ENCODE data around the gene DOCK1. TPM values are rescaled to one million over a fixed set of nuclear protein-coding genes. Genes with fewer than 3 reads are reported as not detected.

DOCK1 gene
- total RNA-seq, 4 donors from 2014 or later, result 4.3 to 6.0 (median 4.8) TPM

DNA sequence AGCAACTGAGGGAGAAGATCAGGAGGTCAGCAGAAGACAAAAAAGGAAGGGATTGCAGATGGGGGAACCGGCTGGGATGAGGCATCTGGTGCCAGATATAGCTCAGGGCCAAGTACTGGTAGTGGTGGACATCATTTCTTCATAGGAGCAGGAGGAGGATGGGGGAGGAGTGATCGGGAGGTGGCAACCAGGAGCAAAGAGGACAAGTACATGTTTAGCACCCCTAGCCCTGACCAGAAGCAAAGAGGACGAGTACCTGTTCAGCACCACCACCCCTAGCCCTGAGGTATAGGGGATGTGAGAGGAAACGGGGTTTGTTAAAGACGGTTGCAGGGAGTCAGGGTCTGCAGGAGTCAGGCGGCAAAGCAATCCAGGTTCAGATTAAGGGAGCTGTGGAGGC lies 559.3 kb downstream of the DOCK1 start:
- Histone ChIP-seq H3K27me3 (no peaks in the 10 kb centered on the region), H3K36me3 (no peaks in the 10 kb centered on the region), H3K4me3 (no peak overlapping the region), H3K9me3 (no peaks in the 10 kb centered on the region), H3K27ac (no peak overlapping the region), H3K4me1 (no peaks in the 10 kb centered on the region)
- in situ Hi-C loops (cut with MboI; ENCODE audit: low sequenced_read_pairs in 4 of 4) (no loop called here), intact Hi-C loops (cut with DNase I; ENCODE audit: low total_unique reads) (no loop called here)
- no peak for DNase-seq
- TF ChIP-seq POLR2A (IDR thresholded peaks at IDR 0.05), result no peak
- TF ChIP-seq, protein P1, sequence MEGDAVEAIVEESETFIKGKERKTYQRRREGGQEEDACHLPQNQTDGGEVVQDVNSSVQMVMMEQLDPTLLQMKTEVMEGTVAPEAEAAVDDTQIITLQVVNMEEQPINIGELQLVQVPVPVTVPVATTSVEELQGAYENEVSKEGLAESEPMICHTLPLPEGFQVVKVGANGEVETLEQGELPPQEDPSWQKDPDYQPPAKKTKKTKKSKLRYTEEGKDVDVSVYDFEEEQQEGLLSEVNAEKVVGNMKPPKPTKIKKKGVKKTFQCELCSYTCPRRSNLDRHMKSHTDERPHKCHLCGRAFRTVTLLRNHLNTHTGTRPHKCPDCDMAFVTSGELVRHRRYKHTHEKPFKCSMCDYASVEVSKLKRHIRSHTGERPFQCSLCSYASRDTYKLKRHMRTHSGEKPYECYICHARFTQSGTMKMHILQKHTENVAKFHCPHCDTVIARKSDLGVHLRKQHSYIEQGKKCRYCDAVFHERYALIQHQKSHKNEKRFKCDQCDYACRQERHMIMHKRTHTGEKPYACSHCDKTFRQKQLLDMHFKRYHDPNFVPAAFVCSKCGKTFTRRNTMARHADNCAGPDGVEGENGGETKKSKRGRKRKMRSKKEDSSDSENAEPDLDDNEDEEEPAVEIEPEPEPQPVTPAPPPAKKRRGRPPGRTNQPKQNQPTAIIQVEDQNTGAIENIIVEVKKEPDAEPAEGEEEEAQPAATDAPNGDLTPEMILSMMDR (IDR thresholded peaks at IDR 0.05 in 4 of 5, conservative IDR thresholded peaks at IDR 0.05 in 1 of 5), result no peak
- ATAC-seq, result no peak

DNA sequence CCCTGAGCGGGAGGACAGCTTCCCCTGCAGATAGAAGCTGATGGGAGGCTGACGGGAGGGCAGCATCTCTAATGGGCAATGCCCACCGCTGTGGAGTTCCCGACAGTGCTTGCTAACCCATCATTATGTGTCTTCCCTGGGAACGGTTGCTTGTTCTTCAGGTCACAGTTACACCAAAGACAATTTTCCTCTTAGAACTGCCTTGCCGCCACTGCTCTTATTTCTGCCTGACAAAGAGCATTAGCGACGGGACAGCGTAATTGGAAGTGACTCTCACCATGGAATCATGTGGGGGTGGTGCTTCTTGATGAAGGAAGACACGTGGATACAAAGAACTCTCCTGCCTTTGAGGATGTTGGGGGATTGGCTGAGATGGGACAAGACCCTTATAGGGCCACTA lies 562.6 kb downstream of the DOCK1 start:
- ATAC-seq (no peak), DNase-seq (no peak)
- H3K27ac ChIP-seq, result no peak overlapping the region
- no peaks in the 10 kb centered on the region for H3K9me3 ChIP-seq
- H3K4me1 ChIP-seq, result no peaks in the 10 kb centered on the region
- no peak for TF ChIP-seq POLR2A (IDR thresholded peaks at IDR 0.05)
- TF ChIP-seq, protein P1 (IDR thresholded peaks at IDR 0.05 in 4 of 5, conservative IDR thresholded peaks at IDR 0.05 in 1 of 5), result no peak
- H3K36me3 ChIP-seq, result no peaks in the 10 kb centered on the region
- intact Hi-C loops (cut with DNase I; ENCODE audit: low total_unique reads), result no loop called here
- H3K4me3 ChIP-seq, result no peak overlapping the region
- in situ Hi-C loops (cut with MboI; ENCODE audit: low sequenced_read_pairs in 4 of 4), result no loop called here
- H3K27me3 ChIP-seq, result no peaks in the 10 kb centered on the region

DNA sequence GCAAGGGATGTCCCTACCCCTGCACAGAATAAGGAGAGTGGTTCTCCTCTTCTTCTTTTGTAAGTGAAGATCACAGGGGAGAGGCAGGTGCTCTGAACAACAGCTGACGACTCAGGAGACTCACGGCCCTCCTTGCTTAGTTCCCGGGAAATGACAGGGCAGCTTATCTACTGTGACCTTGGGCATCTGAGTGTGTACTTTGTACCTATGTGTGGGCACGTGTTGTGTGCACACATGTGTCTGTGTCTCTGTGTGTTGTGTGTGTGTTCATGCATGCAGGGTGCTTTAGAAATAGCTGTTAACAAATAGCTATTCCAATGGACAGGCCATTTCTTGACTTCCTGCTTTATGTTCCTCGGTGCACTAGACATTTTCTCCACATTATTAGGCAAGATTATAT lies 563.4 kb downstream of the DOCK1 start:
- Histone ChIP-seq H3K36me3 (no peaks in the 10 kb centered on the region), H3K4me1 (no peaks in the 10 kb centered on the region), H3K27me3 (no peaks in the 10 kb centered on the region), H3K27ac (no peak overlapping the region), H3K4me3 (no peak overlapping the region), H3K9me3 (no peaks in the 10 kb centered on the region)
- TF ChIP-seq POLR2A (IDR thresholded peaks at IDR 0.05), result no peak
- TF ChIP-seq, protein P1 (IDR thresholded peaks at IDR 0.05 in 4 of 5, conservative IDR thresholded peaks at IDR 0.05 in 1 of 5), result no peak
- in situ Hi-C loops (cut with MboI; ENCODE audit: low sequenced_read_pairs in 4 of 4), result no loop called here
- intact Hi-C loops (cut with DNase I; ENCODE audit: low total_unique reads), result no loop called here
- DNase-seq (no peak), ATAC-seq (no peak)

DNA sequence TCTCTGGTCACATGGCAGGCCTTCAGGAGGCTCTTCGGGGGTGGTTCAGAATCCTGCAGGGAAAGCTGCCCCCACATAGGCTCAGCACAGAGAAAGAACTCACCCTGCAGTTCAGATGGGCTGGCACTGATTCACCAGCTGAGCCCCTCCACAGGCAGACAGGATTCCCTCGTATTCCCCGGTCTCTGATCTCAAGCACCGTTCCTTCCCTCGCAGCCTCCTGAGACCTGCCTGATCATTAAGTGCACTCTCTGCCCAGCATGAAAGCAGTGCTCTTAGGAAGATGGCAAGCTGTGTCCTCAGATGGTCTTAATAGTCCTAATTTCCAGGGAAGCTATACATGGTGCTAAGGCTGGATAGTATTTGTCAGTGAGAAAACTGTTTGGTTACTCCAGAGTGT lies 565.7 kb downstream of the DOCK1 start:
- Histone ChIP-seq H3K36me3 (no peaks in the 10 kb centered on the region), H3K4me3 (no peak overlapping the region), H3K4me1 (no peaks in the 10 kb centered on the region), H3K9me3 (no peaks in the 10 kb centered on the region), H3K27ac (no peak overlapping the region), H3K27me3 (no peaks in the 10 kb centered on the region)
- no peak for ATAC-seq
- TF ChIP-seq, protein P1 (IDR thresholded peaks at IDR 0.05 in 4 of 5, conservative IDR thresholded peaks at IDR 0.05 in 1 of 5), result no peak
- TF ChIP-seq POLR2A (IDR thresholded peaks at IDR 0.05), result no peak
- no peak for DNase-seq
- in situ Hi-C loops (cut with MboI; ENCODE audit: low sequenced_read_pairs in 4 of 4), result no loop called here
- intact Hi-C loops (cut with DNase I; ENCODE audit: low total_unique reads), result no loop called here

DNA sequence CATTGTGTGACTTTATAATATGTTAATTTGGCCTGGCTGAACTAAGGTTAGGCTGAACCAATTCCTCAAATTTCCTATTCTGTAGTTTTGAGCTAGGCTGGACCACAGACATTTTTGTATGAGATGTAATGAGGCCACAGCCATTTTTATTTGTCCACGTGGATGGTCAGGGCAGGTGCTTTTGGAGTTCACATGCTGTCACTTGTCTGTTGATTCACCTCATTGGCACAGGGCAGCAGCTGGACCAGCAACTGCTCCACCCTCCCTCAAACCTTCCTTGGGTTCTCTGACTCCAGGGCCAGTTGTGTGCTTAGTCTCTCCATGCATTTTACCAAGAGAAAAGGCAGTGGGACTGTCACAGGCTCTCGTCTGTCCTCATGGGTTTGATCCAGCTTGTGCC lies 567.7 kb downstream of the DOCK1 start:
- H3K36me3 ChIP-seq, result no peaks in the 10 kb centered on the region
- DNase-seq (no peak), ATAC-seq (no peak)
- no peak for TF ChIP-seq POLR2A (IDR thresholded peaks at IDR 0.05)
- intact Hi-C loops (cut with DNase I; ENCODE audit: low total_unique reads), result no loop called here
- in situ Hi-C loops (cut with MboI; ENCODE audit: low sequenced_read_pairs in 4 of 4), result no loop called here
- no peaks in the 10 kb centered on the region for H3K4me1 ChIP-seq
- no peak overlapping the region for H3K4me3 ChIP-seq
- no peaks in the 10 kb centered on the region for H3K9me3 ChIP-seq
- H3K27ac ChIP-seq, result no peak overlapping the region
- no peaks in the 10 kb centered on the region for H3K27me3 ChIP-seq

Data from gastrocnemius medialis (tissue), 4 donors.